ENCODE measurements around the gene TBK1.
A peak's percentile ranks its signal among the peaks of the same experiment; 100 is the strongest.

The TBK1 gene

DNA sequence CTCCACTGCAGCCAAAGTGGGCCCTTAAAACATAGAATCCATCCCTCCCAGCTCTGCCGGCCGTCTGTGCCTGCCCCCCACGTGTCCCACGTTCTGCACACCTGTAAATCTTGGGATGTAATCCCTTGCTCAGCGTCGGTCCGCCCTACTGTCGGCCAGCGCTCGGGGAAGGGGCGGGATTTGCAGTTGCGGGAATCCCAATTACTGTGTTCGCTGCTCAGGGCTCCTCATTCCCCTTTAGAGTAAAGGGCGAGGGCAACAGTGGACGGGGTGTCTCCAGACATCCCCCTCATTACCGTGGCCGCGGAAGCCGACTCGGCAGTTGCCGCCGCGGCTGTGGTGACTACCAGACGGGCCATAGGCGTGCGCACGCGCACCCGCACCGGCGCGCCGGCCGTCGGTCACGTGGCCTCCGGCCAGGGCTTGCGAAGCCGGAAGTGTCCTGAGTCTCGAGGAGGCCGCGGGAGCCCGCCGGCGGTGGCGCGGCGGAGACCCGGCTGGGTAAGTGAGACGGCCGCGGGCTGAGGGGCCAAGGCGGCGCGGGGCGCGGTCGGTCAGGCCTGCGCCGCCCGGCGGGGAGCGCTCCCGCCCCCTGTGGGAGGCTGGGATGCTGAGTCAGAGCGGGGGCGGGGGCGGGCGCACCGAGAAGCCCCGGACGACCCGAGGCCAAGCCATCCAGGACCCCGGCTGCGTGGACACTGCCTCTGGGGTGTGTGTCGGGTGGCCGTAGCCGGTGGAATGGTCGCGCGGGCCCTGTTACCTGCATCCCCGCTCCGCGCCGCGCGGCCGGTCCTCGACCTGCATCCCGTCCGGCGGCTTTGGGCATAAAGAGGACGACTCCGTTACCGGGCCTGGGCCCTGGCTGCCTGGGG, at the start of gene TBK1:
Gene TBK1 (plus strand): TSS at position 434 of the 872 bp plus-strand sequence. CDS start 3,751 bp downstream, outside the sequence.
- DNase-seq = peak; percentile 95

DNA sequence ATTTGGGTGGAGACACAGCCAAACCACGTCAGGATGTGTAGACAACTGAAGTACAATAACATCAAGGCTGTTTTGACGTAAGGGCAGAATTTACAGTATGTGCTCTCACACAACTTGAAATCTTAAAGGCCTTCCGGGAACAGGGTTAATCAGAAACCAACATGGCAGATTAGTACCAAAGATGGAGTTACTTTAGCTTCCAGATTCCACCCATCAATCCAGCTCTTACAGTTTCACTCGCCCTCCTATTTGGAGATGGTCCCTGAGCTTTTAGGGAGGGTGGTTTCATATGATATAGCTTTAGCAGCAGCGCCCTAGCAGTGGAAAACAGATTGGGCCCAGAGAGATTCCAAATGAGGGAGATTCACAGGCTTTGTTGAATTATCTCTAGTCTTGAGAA, 49.7 kb upstream of the TBK1 start:
- no peak for DNase-seq

DNA sequence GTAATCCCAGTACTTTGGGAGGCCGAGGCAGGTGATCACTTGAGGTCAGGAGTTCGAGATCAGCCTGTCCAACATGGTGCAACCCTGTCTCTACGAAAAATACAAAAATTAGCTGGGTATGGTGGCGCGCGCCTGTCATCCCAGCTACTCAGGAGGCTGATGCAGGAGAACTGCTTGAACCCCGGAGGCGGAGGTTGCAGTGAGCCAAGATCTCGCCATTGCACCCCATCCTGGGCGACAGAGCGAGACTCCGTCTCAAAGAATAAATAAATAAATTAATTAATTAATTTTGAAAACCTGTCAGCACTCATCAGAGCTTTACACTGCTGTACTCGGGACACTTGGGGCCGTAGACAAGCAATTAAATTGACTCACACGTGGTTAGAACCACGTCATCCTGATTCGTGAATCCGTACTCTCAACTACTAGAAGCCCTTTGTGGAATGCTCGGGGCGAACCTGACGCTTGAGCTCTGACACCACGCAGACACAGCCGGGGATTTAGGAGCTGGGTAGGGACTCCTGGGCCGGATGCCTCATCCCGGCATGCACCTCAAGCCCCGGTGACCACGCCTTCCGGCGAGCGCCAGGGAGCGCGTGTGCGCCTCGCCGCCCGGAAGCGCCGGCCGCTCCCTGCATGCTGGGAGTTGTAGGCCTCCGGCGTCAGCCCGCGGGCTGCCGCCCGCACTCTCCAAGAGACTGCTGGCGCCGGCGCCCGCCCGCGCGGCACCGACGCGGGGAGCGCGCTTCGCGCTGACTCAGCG, 48.0 kb upstream of the TBK1 start, which contains the start of gene XPOT:
Gene XPOT (plus strand): TSS at position 686 of the 763 bp plus-strand sequence. CDS start 5,644 bp downstream, outside the sequence.
- peak; percentile 92 for DNase-seq

DNA sequence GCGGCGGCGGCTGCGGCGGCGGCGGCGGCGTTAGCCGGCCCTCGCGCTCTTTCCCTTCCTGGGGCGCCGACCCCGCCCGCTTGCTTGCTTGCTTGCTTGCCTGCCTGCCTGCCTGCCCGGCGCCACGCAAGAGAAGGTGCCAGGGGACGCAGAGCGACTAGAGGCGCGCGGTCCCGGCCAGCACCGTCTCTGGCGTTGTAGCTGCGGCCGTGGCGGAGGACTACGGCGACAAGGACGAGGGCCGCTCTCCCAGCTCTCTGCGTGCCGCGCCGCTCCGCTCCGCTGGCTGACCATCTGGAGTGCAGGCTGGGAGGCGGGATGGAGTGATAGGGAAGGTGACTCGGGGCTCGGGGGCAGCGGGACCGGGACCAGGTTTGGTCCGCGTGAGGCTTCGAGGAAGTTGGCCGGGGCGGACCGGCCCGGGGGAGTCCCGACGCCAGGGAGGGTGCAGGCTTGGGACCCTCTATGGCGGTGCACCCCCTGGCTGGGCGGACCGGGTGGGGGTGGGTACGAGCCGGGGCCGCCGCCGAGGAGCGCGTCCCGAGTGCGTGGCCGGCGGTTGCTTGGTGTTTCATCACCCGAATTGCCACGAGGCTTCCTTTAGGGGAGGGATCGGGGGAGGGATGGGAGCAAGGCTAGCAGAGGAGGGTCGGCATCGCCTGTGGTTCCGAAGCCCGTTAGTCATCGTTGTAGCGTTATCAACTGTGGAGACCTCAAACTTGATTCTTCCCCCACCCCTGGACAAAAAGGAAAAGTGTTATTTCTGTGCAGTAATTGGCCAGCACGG, 47.3 kb upstream of the TBK1 start:
- DNase-seq = peak; percentile 54

- no peak for DNase-seq
These were observed 44.3 kb upstream of the TBK1 start for GRCh38 chr12:64407342-64408223.

- DNase-seq = no peak
These were observed 40.5 kb upstream of the TBK1 start for GRCh38 chr12:64411427-64411826.

GRCh38 chr12:64412459-64412858, 39.5 kb upstream of the TBK1 start:
- peak; percentile 35 for DNase-seq

GRCh38 chr12:64413884-64414283, 38.0 kb upstream of the TBK1 start:
- peak; percentile 5 for DNase-seq

DNA sequence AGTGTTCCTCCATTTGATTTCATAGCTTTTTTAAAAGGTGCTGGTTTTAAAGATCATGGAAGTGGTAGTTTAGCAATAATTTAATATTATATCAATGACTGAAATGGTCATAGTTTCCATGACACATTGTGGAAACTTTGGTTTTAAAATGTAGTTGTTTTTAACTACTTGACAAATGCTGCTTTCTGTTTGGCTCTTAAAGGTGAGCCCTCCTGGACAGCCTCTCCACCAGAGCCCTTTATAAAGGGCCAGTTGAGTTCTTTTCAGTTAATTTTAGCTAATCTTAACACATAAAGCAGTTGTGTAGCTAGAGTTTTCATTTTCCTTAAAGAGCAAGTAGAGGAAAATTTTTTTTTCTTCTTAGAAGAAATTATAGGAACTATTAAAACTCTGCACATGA, 33.7 kb upstream of the TBK1 start:
- no peak for DNase-seq

DNA sequence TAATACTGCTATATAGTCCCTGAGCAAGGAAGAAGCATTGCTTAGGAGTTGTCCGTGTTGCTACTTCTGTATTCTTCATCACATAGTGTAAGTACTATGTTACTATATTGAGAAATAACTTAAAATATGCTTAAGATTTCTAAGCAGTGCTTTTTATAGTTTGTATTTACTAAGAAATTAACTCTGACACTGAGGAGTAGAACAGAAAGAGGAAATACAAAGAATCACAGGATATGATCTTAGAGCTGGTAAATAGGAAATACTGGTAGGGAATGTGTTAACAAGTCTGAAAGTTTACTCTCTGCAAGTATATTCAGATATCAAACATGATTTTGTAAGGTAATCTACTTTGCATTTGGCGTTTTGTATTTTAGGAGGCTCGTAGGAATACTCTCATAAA, 32.2 kb upstream of the TBK1 start:
- no peak for DNase-seq

GRCh38 chr12:64427988-64428387, 23.9 kb upstream of the TBK1 start:
- no peak for DNase-seq

DNA sequence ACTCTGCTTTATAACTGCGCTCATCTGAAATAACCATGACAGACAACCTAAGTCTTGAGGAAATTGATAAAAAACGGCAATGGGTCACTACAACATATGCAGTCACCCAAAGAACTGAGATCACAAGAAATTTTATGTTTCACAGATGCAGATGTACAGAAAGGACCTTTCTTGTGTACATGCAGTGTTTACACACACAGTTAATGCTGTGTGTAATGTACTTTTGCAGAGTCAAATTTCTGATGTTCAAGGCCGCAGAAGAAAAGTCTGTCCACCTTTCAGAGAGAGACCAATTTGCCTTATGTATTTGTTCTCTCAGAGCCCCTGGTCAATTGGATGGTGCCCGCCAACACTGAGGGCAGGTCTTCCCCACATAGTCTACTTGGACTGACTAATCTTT, 23.0 kb upstream of the TBK1 start:
- no peak for DNase-seq

DNA sequence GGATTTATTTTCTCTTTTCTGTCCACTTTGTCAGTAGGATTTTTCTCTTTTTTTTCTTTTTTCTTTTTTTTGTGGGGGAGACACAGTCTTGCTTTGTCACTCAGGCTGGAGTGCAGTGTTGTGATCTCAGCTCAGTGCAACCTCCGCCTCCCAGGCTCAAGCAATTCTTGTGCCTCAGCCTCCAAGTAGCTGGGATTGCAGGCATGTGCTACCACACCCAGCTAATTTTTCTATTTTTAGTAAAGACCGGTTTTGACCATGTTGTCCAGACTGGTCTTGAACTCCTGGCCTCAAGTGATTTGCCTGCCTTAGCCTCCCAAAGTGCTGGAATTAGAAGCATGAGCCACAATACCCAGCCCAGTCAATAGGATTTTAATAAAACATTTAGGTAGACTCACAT, 21.0 kb upstream of the TBK1 start:
- no peak for DNase-seq

DNA sequence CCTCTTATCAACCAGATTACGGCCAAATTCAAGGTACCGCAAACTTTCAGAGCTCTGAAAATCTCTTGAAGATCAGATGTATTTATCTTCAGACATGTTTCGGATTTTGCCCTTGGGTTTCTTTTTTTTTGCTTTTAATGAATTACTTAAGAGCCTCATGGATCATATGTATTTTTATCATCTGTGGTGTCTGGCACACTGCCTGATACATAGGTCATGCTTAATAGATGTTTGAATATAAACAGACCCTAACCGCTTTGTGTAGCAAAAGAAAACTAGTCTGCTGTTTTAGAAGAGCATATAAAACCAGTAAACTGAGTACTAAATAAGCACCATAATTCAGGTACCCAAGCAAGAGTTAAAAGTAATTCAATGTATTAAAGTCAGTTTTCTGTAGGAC, 20.1 kb upstream of the TBK1 start:
- DNase-seq = no peak

GRCh38 chr12:64433915-64434314, 18.0 kb upstream of the TBK1 start:
- DNase-seq = no peak

GRCh38 chr12:64440100-64440499, 11.8 kb upstream of the TBK1 start:
- no peak for DNase-seq

DNA sequence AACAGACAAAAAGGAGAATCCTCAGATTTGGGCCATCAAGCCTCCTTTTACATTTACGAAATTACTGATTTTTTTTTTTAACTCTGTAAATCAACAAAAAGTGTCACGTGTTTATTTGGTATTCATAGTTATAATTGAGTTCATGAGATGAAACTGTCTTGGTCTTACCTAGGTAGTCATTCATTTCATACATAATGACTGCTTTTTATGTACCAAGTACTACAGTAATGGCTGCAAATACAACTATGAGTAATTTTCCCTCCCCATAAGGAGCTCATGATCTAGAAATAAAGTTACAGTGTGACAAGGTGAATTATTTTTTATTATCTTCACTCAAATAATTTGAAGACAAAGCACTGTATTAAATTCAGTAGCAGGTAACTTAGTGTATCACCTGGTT, 6.4 kb upstream of the TBK1 start:
- no peak for DNase-seq

GRCh38 chr12:64446295-64446694, 5.6 kb upstream of the TBK1 start:
- DNase-seq = no peak

GRCh38 chr12:64450057-64450640, 1.8 kb upstream of the TBK1 start:
- no peak for DNase-seq

- DNase-seq = peak; percentile 32
These were observed 1.0 kb upstream of the TBK1 start for GRCh38 chr12:64450711-64451486.

Measured in NCI-H2227 treated with DMSO at 0.1 percent for 48 hours (cell line).